ENCODE results near the gene PSMA6. TPM values are rescaled to one million over a fixed set of nuclear protein-coding genes. Genes with fewer than 3 reads are reported as not detected.

Gene PSMA6
- total and polyA plus RNA-seq, 2 of the 8 experiments (the other 6 are each of a cell fraction or from before 2014, with no cell fraction given) = 180 to 238 TPM

DNA sequence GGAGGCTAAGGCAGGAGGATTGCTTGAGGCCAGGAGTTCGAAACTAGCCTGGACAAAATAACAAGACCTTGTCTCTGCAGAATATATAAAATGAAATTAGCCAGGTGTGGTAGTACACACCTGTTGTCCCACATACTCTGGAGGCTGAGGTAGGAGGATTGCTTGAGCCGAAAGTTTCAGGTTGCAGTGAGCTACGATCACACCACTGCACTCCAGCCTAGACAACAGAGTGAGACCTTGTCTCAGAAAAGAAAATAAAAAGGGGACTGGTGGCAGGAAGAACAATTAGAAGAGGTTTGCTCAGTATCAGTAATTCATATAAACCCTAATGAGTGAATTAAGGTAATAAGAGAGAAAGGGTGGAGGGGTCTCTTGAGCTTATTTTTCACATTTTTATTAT, 8.0 kb downstream of the PSMA6 start:
- no peak overlapping the region for H2BK12ac ChIP-seq (ENCODE audit: low read depth, low read length)
- H4K5ac ChIP-seq (ENCODE audit: insufficient read length, low read depth, low read length) = no peak overlapping the region
- no peaks in the 10 kb centered on the region for H3K9me3 ChIP-seq (ENCODE audit: insufficient read depth in 2 of 2, low read depth in 1 of 2, low read length in 1 of 2)
- H4K20me1 ChIP-seq (replicated peaks in 1 of 2; ENCODE audit: control insufficient read depth in 1 of 2, insufficient read depth in 2 of 2, low read length in 2 of 2) = peaks cover 2% of the 10 kb centered on the region in 2 experiments
- no peak overlapping the region for H3K4ac ChIP-seq (replicated peaks; ENCODE audit: insufficient read length, low read depth, low read length)
- no peaks in the 10 kb centered on the region; the same call in 1 of the 2 replicates for H3K79me1 ChIP-seq (ENCODE audit: low read depth, low read length)
- H3K18ac ChIP-seq (ENCODE audit: extremely low read depth, low read length) = no peak overlapping the region
- H3K79me2 ChIP-seq (ENCODE audit: control insufficient read depth in 1 of 2, insufficient read depth in 2 of 2, low read length in 2 of 2) = peaks cover 14 to 98% of the 10 kb centered on the region in 2 experiments
- no peak overlapping the region for H2BK120ac ChIP-seq (replicated peaks; ENCODE audit: low read depth, low read length)
- DNase-seq (ENCODE audit: low read depth in 1 of 2, low spot score in 2 of 2) = no peak
- 100% methylated on average over 3 of the region's 3 CpGs; no CpG with 5 or more reads in 1 of the 2 experiments for WGBS, 2 experiments (ENCODE audit: extremely low coverage in 1 of 2, insufficient coverage in 1 of 2, insufficient read length in 1 of 2, insufficient replicate concordance in 2 of 2, low coverage in 1 of 2, low lambda C conversion rate in 2 of 2, missing lambda C conversion rate in 1 of 2)
- no peak overlapping the region for H3K4me2 ChIP-seq (ENCODE audit: insufficient read depth in 1 of 2, low read depth in 2 of 2, low read length in 2 of 2)
- H2AFZ ChIP-seq (ENCODE audit: low read length) = no peak overlapping the region
- POLR2A ChIA-PET (ENCODE audit: partially characterized antibody) = interaction anchor here (0.9 to 1.6 kb wide), 3 partner anchors 8 to 104 kb away, joined by 3 to 9 read pairs (median 8); partner anchors contain the start of genes NFKBIA and PSMA6
- no peak overlapping the region for H2BK20ac ChIP-seq (ENCODE audit: low read length)
- H2AK5ac ChIP-seq (ENCODE audit: low read depth, low read length) = no peak overlapping the region
- H4K8ac ChIP-seq (ENCODE audit: extremely low read depth, insufficient read depth, low read length) = no peak overlapping the region
- H3K14ac ChIP-seq (ENCODE audit: insufficient read length) = no peak overlapping the region
- no peak overlapping the region for H3K27ac ChIP-seq (ENCODE audit: low read depth, low read length)
- H3K9ac ChIP-seq (replicated peaks in 1 of 4; ENCODE audit: extremely low read depth in 1 of 4, low read depth in 3 of 4, low read length in 3 of 4) = no peak overlapping the region
- no peaks in the 10 kb centered on the region for H3K36me3 ChIP-seq (ENCODE audit: control insufficient read depth in 2 of 4, insufficient read depth in 4 of 4, low read length in 3 of 4)
- H2BK5ac ChIP-seq (ENCODE audit: low read depth, low read length) = no peak overlapping the region
- CTCF ChIA-PET (ENCODE audit: partially characterized antibody) = interaction anchor here (1.0 to 1.7 kb wide), 4 partner anchors 8 to 91 kb away, joined by 3 to 4 read pairs (median 4); partner anchors contain the start of gene PSMA6
- no peak overlapping the region for H2BK15ac ChIP-seq (ENCODE audit: low read length)
- no peak for FAIRE-seq
- no peaks in the 10 kb centered on the region for H3K27me3 ChIP-seq (replicated peaks in 1 of 4; ENCODE audit: control insufficient read depth in 3 of 4, extremely low read depth in 1 of 4, insufficient read depth in 3 of 4, low read length in 3 of 4)
- H4K91ac ChIP-seq (replicated peaks; ENCODE audit: insufficient read length, low read length) = no peak overlapping the region
- no peak overlapping the region for H3K4me3 ChIP-seq (ENCODE audit: extremely low read depth in 1 of 4, insufficient read depth in 2 of 4, low read depth in 3 of 4, low read length in 4 of 4)
- H3K23me2 ChIP-seq (ENCODE audit: low read depth, low read length) = no peaks in the 10 kb centered on the region
- no peak overlapping the region for H3K56ac ChIP-seq (replicated peaks; ENCODE audit: insufficient read length, low read depth, low read length)
- no peak overlapping the region for H3K23ac ChIP-seq (ENCODE audit: insufficient read length)
- no peaks in the 10 kb centered on the region for H3K4me1 ChIP-seq (replicated peaks in 1 of 4; ENCODE audit: control insufficient read depth in 3 of 4, insufficient read depth in 4 of 4, low read length in 3 of 4)
- TF ChIP-seq TEAD4 (IDR thresholded peaks at IDR 0.05; ENCODE audit: low read depth, low read length) (no peak), YY1 (IDR thresholded peaks at IDR 0.05; ENCODE audit: low read depth, low read length) (no peak), KDM4A (IDR thresholded peaks at IDR 0.05; ENCODE audit: low read depth, low read length, severe bottlenecking) (no peak)
